IMR-90 (cell line): ENCODE measurements around the gene HDHD5. TPM values are rescaled to one million over a fixed set of nuclear protein-coding genes. Genes with fewer than 3 reads are reported as not detected.
A peak's percentile ranks its signal among the peaks of the same experiment; 100 is the strongest.

Experiments used
- ATAC-seq: fragments of 200-7000 bp; cut with Tn5 transposase; 2 replicates; pipeline ENCODE4 v1.9.1; 2020; ENCODE audit warnings: low read depth, mild to moderate bottlenecking, moderate library complexity
- BruUV-seq: library from RNA; stranded (reverse); fragments of 400-500 nt; replicated peaks from 2 replicates; lab custom pipeline; 2021; lab: Mats Ljungman, UMichigan
- CTCF ChIA-PET: fragments of 300-600 bp; formaldehyde crosslinking; extraction: SDS; loops from one replicate; lab custom pipeline; 2021; ENCODE audit warnings: antibody characterized with exemption; lab: Yijun Ruan, JAX
- POLR2A ChIA-PET: fragments of 300-600 bp; sonication (Branson Sonifier 250); formaldehyde crosslinking; loops from one replicate; lab custom pipeline; 2022; ENCODE audit warnings: antibody characterized with exemption; ENCODE audit not compliant: unreplicated experiment; lab: Charles Lee
- DNase-seq: peaks from one replicate; pipeline ENCODE4 v3.0.0; 2013
- H2AFZ ChIP-seq: replicated peaks from 2 replicates; pipeline ENCODE3; 2013; ENCODE audit warnings: low read length, mild to moderate bottlenecking; ENCODE audit not compliant: poor library complexity
- H2AK5ac ChIP-seq: 2 replicates; pipeline ENCODE4 v1.6.1; 2013; ENCODE audit warnings: low read depth, low read length, inconsistent platforms
- H2AK9ac ChIP-seq: replicated peaks from 2 replicates; pipeline ENCODE3; 2013; ENCODE audit warnings: mild to moderate bottlenecking, low read depth, low read length, moderate library complexity; ENCODE audit not compliant: poor library complexity
- H2BK120ac ChIP-seq: 2 replicates; pipeline ENCODE4 v1.6.1; 2013; ENCODE audit warnings: low read depth, low read length, inconsistent platforms
- H2BK15ac ChIP-seq: 3 replicates; pipeline ENCODE4 v1.6.1; 2013; ENCODE audit warnings: low read depth, low read length, inconsistent platforms
- H2BK20ac ChIP-seq: 2 replicates; pipeline ENCODE4 v1.6.1; 2013; ENCODE audit warnings: low read depth, mild to moderate bottlenecking, inconsistent platforms, low read length, moderate library complexity
- H2BK5ac ChIP-seq: 2 replicates; pipeline ENCODE4 v1.6.1; 2013; ENCODE audit warnings: mild to moderate bottlenecking, low read depth, low read length, inconsistent platforms; ENCODE audit not compliant: poor library complexity, severe bottlenecking
- H3K14ac ChIP-seq: replicated peaks from 2 replicates; pipeline ENCODE4 v1.6.1; 2013; ENCODE audit warnings: low read depth, low read length, inconsistent platforms
- H3K18ac ChIP-seq: 2 replicates; pipeline ENCODE4 v1.6.1; 2013; ENCODE audit warnings: low read depth, low read length, control low read depth
- H3K23ac ChIP-seq: 2 replicates; pipeline ENCODE4 v1.6.1; 2013; ENCODE audit warnings: low read depth, low read length, inconsistent platforms
- H3K27ac ChIP-seq: 2 replicates; pipeline ENCODE4 v1.5.1; 2013; ENCODE audit warnings: mild to moderate bottlenecking, control low read depth, low read length; ENCODE audit not compliant: insufficient read depth
- H3K27me3 ChIP-seq: 2 replicates; pipeline ENCODE4 v1.6.1; 2013; ENCODE audit warnings: low read length; ENCODE audit not compliant: control insufficient read depth, insufficient read depth
- H3K36me3 ChIP-seq: 2 replicates; pipeline ENCODE4 v1.6.1; 2013; ENCODE audit warnings: low read length, mixed read lengths; ENCODE audit not compliant: control insufficient read depth, insufficient read depth
- H3K4ac ChIP-seq: 2 replicates; pipeline ENCODE4 v1.6.1; 2013; ENCODE audit warnings: low read depth, low read length, inconsistent platforms
- H3K4me1 ChIP-seq: 2 replicates; pipeline ENCODE4 v1.6.1; 2013; ENCODE audit warnings: low read length, mixed read lengths; ENCODE audit not compliant: control insufficient read depth, insufficient read depth
- H3K4me2 ChIP-seq: 2 replicates; pipeline ENCODE4 v1.6.1; 2013; ENCODE audit warnings: low read depth, mild to moderate bottlenecking, control low read depth, low read length, moderate library complexity
- H3K4me3 ChIP-seq: 2 replicates; pipeline ENCODE4 v1.5.1; 2013; ENCODE audit warnings: low read depth, mild to moderate bottlenecking, control low read depth, low read length, moderate library complexity; ENCODE audit not compliant: insufficient read depth
- H3K56ac ChIP-seq: 2 replicates; pipeline ENCODE4 v1.6.1; 2013; ENCODE audit warnings: low read length, inconsistent platforms; ENCODE audit not compliant: insufficient read depth; ENCODE audit errors: extremely low read depth
- H3K79me1 ChIP-seq, 2 experiments: 2 replicates each; pipeline ENCODE4 v1.6.1; 2013; ENCODE audit warnings: low read length in 2 of 2, inconsistent platforms in 1 of 2, low read depth in 1 of 2
- H3K9ac ChIP-seq: 2 replicates; pipeline ENCODE4 v1.6.1; 2013; ENCODE audit warnings: low read depth, low read length, control low read depth
- H3K9me1 ChIP-seq: 2 replicates; pipeline ENCODE4 v1.6.1; 2013; ENCODE audit warnings: low read length, inconsistent platforms; ENCODE audit not compliant: insufficient read depth
- H3K9me3 ChIP-seq: 2 replicates; pipeline ENCODE4 v1.6.1; 2013; ENCODE audit warnings: low read length; ENCODE audit not compliant: control insufficient read depth, insufficient read depth
- H4K20me1 ChIP-seq: 2 replicates; pipeline ENCODE4 v1.6.1; 2013; ENCODE audit warnings: low read length, inconsistent platforms; ENCODE audit not compliant: insufficient read depth
- H4K5ac ChIP-seq: 2 replicates; pipeline ENCODE4 v1.6.1; 2013; ENCODE audit warnings: mild to moderate bottlenecking, low read depth, low read length, control low read depth
- H4K8ac ChIP-seq, 2 experiments: 2 replicates each; pipeline ENCODE4 v1.6.1; 2013; ENCODE audit warnings: low read depth in 2 of 2, low read length in 2 of 2, control low read depth in 1 of 2, inconsistent platforms in 1 of 2
- H4K91ac ChIP-seq: 2 replicates; pipeline ENCODE4 v1.6.1; 2013; ENCODE audit warnings: low read depth, low read length, inconsistent platforms; ENCODE audit not compliant: insufficient read depth
- BHLHE40 ChIP-seq: fragments of 150-350 bp; IDR thresholded peaks from 2 replicates; pipeline ENCODE4 v1.6.1; 2016; ENCODE audit warnings: mild to moderate bottlenecking, low read depth, low read length
- CHD1 ChIP-seq: IDR thresholded peaks from 2 replicates; pipeline ENCODE4 v1.6.1; 2012; ENCODE audit warnings: low read depth, low read length, improper control_type of control experiment
- ELK1 ChIP-seq: fragments of 150-350 bp; IDR thresholded peaks from 2 replicates; pipeline ENCODE4 v1.6.1; 2016; ENCODE audit warnings: low read depth, mild to moderate bottlenecking, low read length, moderate library complexity, borderline replicate concordance
- FOS ChIP-seq: fragments of 150-350 bp; IDR thresholded peaks from 2 replicates; pipeline ENCODE4 v1.6.1; 2016; ENCODE audit warnings: low read depth, low read length
- MAZ ChIP-seq: IDR thresholded peaks from 2 replicates; pipeline ENCODE4 v1.6.1; 2012; ENCODE audit warnings: low read depth, mild to moderate bottlenecking, low read length, improper control_type of control experiment, moderate library complexity, borderline replicate concordance
- POLR2A ChIP-seq: IDR thresholded peaks from 2 replicates; pipeline ENCODE4 v1.6.1; 2012; ENCODE audit warnings: mild to moderate bottlenecking, low read depth, low read length
- RAD21 ChIP-seq: IDR thresholded peaks from 2 replicates; pipeline ENCODE4 v1.6.1; 2012; ENCODE audit warnings: low read length, improper control_type of control experiment
- RCOR1 ChIP-seq: IDR thresholded peaks from 2 replicates; pipeline ENCODE4 v1.6.1; 2012; ENCODE audit warnings: mild to moderate bottlenecking, low read length, improper control_type of control experiment; ENCODE audit not compliant: insufficient replicate concordance
- RFX5 ChIP-seq: IDR thresholded peaks from 2 replicates; pipeline ENCODE4 v1.8.0; 2012; ENCODE audit warnings: low read depth, mild to moderate bottlenecking, low read length, moderate library complexity
- SMC3 ChIP-seq: fragments of 150-350 bp; IDR thresholded peaks from 2 replicates; pipeline ENCODE4 v1.6.1; 2016; ENCODE audit warnings: low read depth, mild to moderate bottlenecking, antibody characterized with exemption, low read length, moderate library complexity
- USF2 ChIP-seq: fragments of 150-350 bp; IDR thresholded peaks from 2 replicates; pipeline ENCODE4 v1.6.1; 2017; ENCODE audit warnings: mild to moderate bottlenecking, antibody characterized with exemption, low read length, low read depth
- WGBS, 2 experiments: methylation state at CpG; one replicate each; pipeline versions ENCODE4 v1.1.5 to v1.1.7; 2013; ENCODE audit warnings: missing lambda C conversion rate in 2 of 2; ENCODE audit not compliant: insufficient read length in 1 of 2; ENCODE audit errors: extremely low coverage in 2 of 2; 5-methylcytosine and 5-hydroxymethylcytosine counted together
- dilution Hi-C: fragments of 300-500 bp; cut with HindIII; formaldehyde crosslinking; loops from one replicate; pipeline ENCODE4 v1.14.3; 2018; ENCODE audit warnings: low sequenced_read_pairs; ENCODE audit not compliant: unreplicated experiment
- in situ Hi-C: fragments of 300-500 bp; cut with MboI; formaldehyde crosslinking; loops from 3 replicates; pipeline ENCODE4 v1.14.3; 2019; ENCODE audit warnings: low sequenced_read_pairs, inconsistent platforms, mixed read lengths
- intact Hi-C: fragments of 100-400 bp; cut with micrococcal nuclease; formaldehyde crosslinking; loops from 2 replicates; pipeline ENCODE4 v1.10.0; 2022
- polyA plus RNA-seq, 3 experiments: library from polyadenylated mRNA; depleted of rRNA; stranded (reverse); fragments of >200 nt; gene quantifications; 2 replicates each; pipeline ENCODE4 v1.2.3, GENCODE V29; 2012; ENCODE audit warnings: low replicate concordance in 1 of 3
- total RNA-seq: library from RNA; depleted of rRNA; stranded (reverse); fragments of >200 nt; gene quantifications from 2 replicates; pipeline ENCODE4 v1.2.3, GENCODE V29; 2012

The HDHD5 gene
- total and polyA plus RNA-seq, 2 of the 4 experiments (the other 2 are of a cell fraction): 31.9 to 37.5 TPM

- no peak overlapping the region for H3K9ac ChIP-seq
- H2BK15ac ChIP-seq: no peak overlapping the region
- dilution Hi-C loops (no loop called here), intact Hi-C loops (no loop called here), in situ Hi-C loops (no loop called here)
- no peak overlapping the region for H3K56ac ChIP-seq
- H2BK5ac ChIP-seq: no peak overlapping the region
- no peaks in the 10 kb centered on the region for H3K4me1 ChIP-seq
- ATAC-seq (no peak), DNase-seq (no peak)
- no peaks in the 10 kb centered on the region for H3K9me1 ChIP-seq
- H3K23ac ChIP-seq: no peak overlapping the region
- peak overlapping the region; percentile 67 for H2AFZ ChIP-seq
- H3K14ac ChIP-seq: no peak overlapping the region
- H3K27me3 ChIP-seq: peaks cover 4% of the 10 kb centered on the region; the same call in 1 of the 2 replicates
- H3K18ac ChIP-seq: no peak overlapping the region
- H2AK5ac ChIP-seq: no peak overlapping the region
- H3K4ac ChIP-seq: no peak overlapping the region
- no peak overlapping the region for H3K4me3 ChIP-seq
- no peaks in the 10 kb centered on the region for H3K9me3 ChIP-seq
- H3K79me1 ChIP-seq: no peaks in the 10 kb centered on the region
- H4K91ac ChIP-seq: no peak overlapping the region
- ChIA-PET CTCF (no interaction called here), POLR2A (no interaction called here)
- WGBS, 2 experiments: 40% methylated on average over 13 of the region's 29 CpGs; no CpG with 5 or more reads in 1 of the 2 experiments
- BruUV-seq: no TSS peak
- no peak overlapping the region for H2BK120ac ChIP-seq
- H3K27ac ChIP-seq: no peak overlapping the region
- no peak overlapping the region for H4K8ac ChIP-seq
- H3K36me3 ChIP-seq: no peaks in the 10 kb centered on the region
- no peak overlapping the region for H2BK20ac ChIP-seq
- no peak for TF ChIP-seq RFX5
- no peak for TF ChIP-seq USF2
- no peak for TF ChIP-seq CHD1
- TF ChIP-seq ELK1: no peak
- TF ChIP-seq RCOR1: no peak
- no peak for TF ChIP-seq RAD21
- TF ChIP-seq MAZ: no peak
- TF ChIP-seq FOS: no peak
- no peak for TF ChIP-seq POLR2A
- TF ChIP-seq SMC3: no peak
- no peak for TF ChIP-seq BHLHE40
- H4K5ac ChIP-seq: no peak overlapping the region
- no peak overlapping the region for H3K4me2 ChIP-seq
- H4K20me1 ChIP-seq: no peaks in the 10 kb centered on the region
- H2AK9ac ChIP-seq: no peak overlapping the region
These were observed 39.3 kb upstream of the HDHD5 start for GRCh38 chr22:17198170-17199002.
